CD4-positive, alpha-beta memory T cell (primary cell): Measurements from ENCODE around the gene CES2. TPM values are rescaled to one million over a fixed set of nuclear protein-coding genes. Genes with fewer than 3 reads are reported as not detected.
A peak's percentile ranks its signal among the peaks of the same experiment; 100 is the strongest.

ENCODE experiments used
- CTCF ChIA-PET: fragments of 350-600 bp; sonication (Branson Sonifier 250); formaldehyde crosslinking; loops from one replicate; lab custom pipeline; 2021; ENCODE audit warnings: inconsistent platforms; ENCODE audit not compliant: partially characterized antibody; lab: Charles Lee
- POLR2A ChIA-PET: fragments of 350-600 bp; sonication (Branson Sonifier 250); formaldehyde crosslinking; loops from one replicate; lab custom pipeline; 2021; ENCODE audit not compliant: partially characterized antibody; lab: Charles Lee
- DNase-seq, 5 donors: peaks; one replicate each; pipeline versions ENCODE4 v3.0.0 to v3.0.0-alpha.2; 2020 to 2022; ENCODE audit warnings: mixed read lengths in 1 of 5
- H3K27ac ChIP-seq: one replicate; pipeline ENCODE4 v1.7.0; 2013; ENCODE audit warnings: low read depth, low read length
- H3K27me3 ChIP-seq: 2 replicates; pipeline ENCODE4 v1.7.0; 2013; ENCODE audit warnings: mild to moderate bottlenecking, low read length, moderate library complexity; ENCODE audit not compliant: insufficient read depth
- H3K36me3 ChIP-seq: 2 replicates; pipeline ENCODE4 v1.7.0; 2013; ENCODE audit warnings: mild to moderate bottlenecking, low read length, moderate library complexity; ENCODE audit not compliant: insufficient read depth
- H3K4me1 ChIP-seq: 2 replicates; pipeline ENCODE4 v1.7.0; 2013; ENCODE audit warnings: mild to moderate bottlenecking, low read length, moderate library complexity; ENCODE audit not compliant: insufficient read depth
- H3K4me3 ChIP-seq, 2 donors: one replicate each; pipeline ENCODE4 v1.7.0; 2013; ENCODE audit warnings: low read length in 2 of 2, mild to moderate bottlenecking in 1 of 2
- H3K9me3 ChIP-seq, 2 donors: one replicate each; pipeline ENCODE4 v1.7.0; 2013; ENCODE audit warnings: low read length in 2 of 2, control low read depth in 1 of 2; ENCODE audit not compliant: control insufficient read depth in 1 of 2
- H3K27ac Mint-ChIP-seq, 7 donors: one replicate each; pipeline ENCODE4 v1.8.0; 2020 to 2021; ENCODE audit warnings: mixed read lengths in 7 of 7, mild to moderate bottlenecking in 6 of 7, inconsistent platforms in 3 of 7, moderate library complexity in 3 of 7
- H3K27me3 Mint-ChIP-seq, 2 donors: one replicate each; pipeline ENCODE4 v1.8.0; 2020 to 2021; ENCODE audit warnings: mixed read lengths in 2 of 2
- H3K36me3 Mint-ChIP-seq, 2 donors: one replicate each; pipeline ENCODE4 v1.8.0; 2020 to 2021; ENCODE audit warnings: mixed read lengths in 2 of 2, inconsistent platforms in 1 of 2, mild to moderate bottlenecking in 1 of 2
- H3K4me1 Mint-ChIP-seq, 4 donors: one replicate each; pipeline ENCODE4 v1.8.0; 2020 to 2021; ENCODE audit warnings: mixed read lengths in 4 of 4, mild to moderate bottlenecking in 1 of 4
- H3K4me3 Mint-ChIP-seq, 8 donors: one replicate each; pipeline ENCODE4 v1.8.0; 2020 to 2021; ENCODE audit warnings: mixed read lengths in 8 of 8, mild to moderate bottlenecking in 7 of 8, moderate library complexity in 6 of 8, inconsistent platforms in 3 of 8
- H3K9me3 Mint-ChIP-seq, 8 donors: one replicate each; pipeline ENCODE4 v1.8.0; 2020 to 2021; ENCODE audit warnings: mixed read lengths in 8 of 8, mild to moderate bottlenecking in 5 of 8, inconsistent platforms in 3 of 8, moderate library complexity in 1 of 8
- intact Hi-C: fragments of 100-400 bp; cut with micrococcal nuclease; formaldehyde crosslinking; loops from one replicate; pipeline ENCODE4 v1.15.1; 2023
- polyA plus RNA-seq, 2 donors: library from polyadenylated mRNA; unstranded; fragments of 300-500 nt; fragmentation: Illumina TruSeq; gene quantifications; one replicate each; pipeline ENCODE4 v1.2.3, GENCODE V29; 2021
- total RNA-seq, 2 experiments: library from RNA; stranded (reverse); gene quantifications; one replicate each; pipeline ENCODE4 v1.2.3, GENCODE V29; 2021

CES2 gene
- total and polyA plus RNA-seq, 4 experiments from 2014 or later = 25.4 to 51.0 (median 38.5) TPM

DNA sequence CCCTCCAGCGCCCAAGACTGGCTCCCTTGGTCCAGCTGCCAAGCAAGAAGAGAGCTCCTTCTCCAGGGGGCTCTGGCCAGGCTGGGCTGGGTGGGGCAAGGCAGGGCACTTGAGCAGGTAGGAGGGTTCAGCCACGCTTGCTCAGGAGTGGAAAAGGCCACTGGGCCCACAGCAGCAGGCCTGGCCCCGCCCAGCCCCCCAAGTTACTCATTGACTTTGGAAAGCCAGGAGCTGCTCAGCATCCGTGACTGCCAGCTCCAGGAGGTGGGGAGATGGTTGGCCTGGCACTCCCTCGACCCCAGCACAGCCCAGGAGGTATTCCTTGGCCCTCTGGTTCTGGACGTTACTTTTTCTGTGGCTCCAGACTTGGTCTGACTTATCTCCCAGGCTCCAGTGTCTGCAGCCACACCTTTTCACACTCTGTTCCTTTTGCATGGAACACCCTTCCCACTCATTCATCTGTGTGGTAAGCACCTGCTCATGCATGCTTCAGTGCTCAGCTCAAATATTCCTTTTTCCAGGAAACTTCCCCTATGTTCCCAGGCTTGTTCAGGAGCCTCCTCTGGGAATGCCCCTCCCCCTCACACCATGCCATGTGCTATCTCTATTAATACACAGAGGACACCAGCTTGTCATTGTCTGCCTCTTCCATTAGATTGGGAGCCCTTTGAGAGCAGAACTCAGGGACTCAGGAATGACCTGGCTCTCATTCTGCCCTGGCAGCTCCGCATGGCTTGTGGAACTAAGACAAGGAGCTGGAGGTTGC is 16.3 kb upstream of the CES2 start, which contains the start of gene CDH16:
Gene CDH16, minus strand, starts transcription at position 83 of the 766 bp plus-strand sequence. CDS start 820 bp downstream, outside the sequence.
- Mint-ChIP-seq H3K27ac (no peak within 1 kb of the TSS), H3K27me3 (peaks cover 17% of the 10 kb centered on the region in 2 donors), H3K4me3 (no peak within 1 kb of the TSS), H3K36me3 (no peaks in the 10 kb centered on the region), H3K9me3 (no peaks in the 10 kb centered on the region), H3K4me1 (no peaks in the 10 kb centered on the region)
- no peaks in the 10 kb centered on the region for H3K27me3 ChIP-seq
- H3K27ac ChIP-seq = no peak within 1 kb of the TSS
- H3K4me1 ChIP-seq = no peaks in the 10 kb centered on the region
- ChIA-PET CTCF (interaction anchor here (0.9 to 1.1 kb wide), 2 partner anchors 88 to 126 kb away, joined by 3 read pairs; partner anchors contain the start of gene NAE1), POLR2A (no interaction called here)
- peak in 1 of 5 donors; percentile 33 for DNase-seq
- intact Hi-C loops = no loop called here
- no peak within 1 kb of the TSS for H3K4me3 ChIP-seq
- no peaks in the 10 kb centered on the region for H3K36me3 ChIP-seq
- H3K9me3 ChIP-seq = no peaks in the 10 kb centered on the region

- Mint-ChIP-seq H3K4me3 (no peak overlapping the region), H3K27ac (no peak overlapping the region), H3K4me1 (peaks cover 0 to 2% (median 0%) of the 10 kb centered on the region in 4 donors), H3K9me3 (no peaks in the 10 kb centered on the region), H3K36me3 (no peaks in the 10 kb centered on the region), H3K27me3 (peaks cover 19 to 22% of the 10 kb centered on the region in 2 donors)
- H3K36me3 ChIP-seq = no peaks in the 10 kb centered on the region
- ChIA-PET POLR2A (no interaction called here), CTCF (no interaction called here)
- H3K9me3 ChIP-seq = no peaks in the 10 kb centered on the region
- peak in 1 of 5 donors; percentile 22 for DNase-seq
- intact Hi-C loops = no loop called here
- no peak overlapping the region for H3K4me3 ChIP-seq
- H3K27me3 ChIP-seq = no peaks in the 10 kb centered on the region
- H3K4me1 ChIP-seq = no peaks in the 10 kb centered on the region
- H3K27ac ChIP-seq = no peak overlapping the region
These were observed 15.6 kb upstream of the CES2 start for GRCh38 chr16:66919569-66920298.

GRCh38 chr16:66920299-66920590 is 15.1 kb upstream of the CES2 start:
- DNase-seq = no peak
- Histone ChIP-seq H3K27me3 (peaks cover under 1% of the 10 kb centered on the region), H3K36me3 (no peaks in the 10 kb centered on the region), H3K27ac (no peak overlapping the region), H3K9me3 (no peaks in the 10 kb centered on the region), H3K4me3 (no peak overlapping the region), H3K4me1 (peaks cover 2% of the 10 kb centered on the region)
- no peaks in the 10 kb centered on the region for H3K9me3 Mint-ChIP-seq
- H3K27ac Mint-ChIP-seq = no peak overlapping the region
- no peak overlapping the region for H3K4me3 Mint-ChIP-seq
- peaks cover 20 to 22% of the 10 kb centered on the region in 2 donors for H3K27me3 Mint-ChIP-seq
- no peaks in the 10 kb centered on the region for H3K36me3 Mint-ChIP-seq
- H3K4me1 Mint-ChIP-seq = peaks cover 0 to 2% (median 0%) of the 10 kb centered on the region in 4 donors
- CTCF ChIA-PET = no interaction called here
- intact Hi-C loops = no loop called here
- POLR2A ChIA-PET = no interaction called here

DNA sequence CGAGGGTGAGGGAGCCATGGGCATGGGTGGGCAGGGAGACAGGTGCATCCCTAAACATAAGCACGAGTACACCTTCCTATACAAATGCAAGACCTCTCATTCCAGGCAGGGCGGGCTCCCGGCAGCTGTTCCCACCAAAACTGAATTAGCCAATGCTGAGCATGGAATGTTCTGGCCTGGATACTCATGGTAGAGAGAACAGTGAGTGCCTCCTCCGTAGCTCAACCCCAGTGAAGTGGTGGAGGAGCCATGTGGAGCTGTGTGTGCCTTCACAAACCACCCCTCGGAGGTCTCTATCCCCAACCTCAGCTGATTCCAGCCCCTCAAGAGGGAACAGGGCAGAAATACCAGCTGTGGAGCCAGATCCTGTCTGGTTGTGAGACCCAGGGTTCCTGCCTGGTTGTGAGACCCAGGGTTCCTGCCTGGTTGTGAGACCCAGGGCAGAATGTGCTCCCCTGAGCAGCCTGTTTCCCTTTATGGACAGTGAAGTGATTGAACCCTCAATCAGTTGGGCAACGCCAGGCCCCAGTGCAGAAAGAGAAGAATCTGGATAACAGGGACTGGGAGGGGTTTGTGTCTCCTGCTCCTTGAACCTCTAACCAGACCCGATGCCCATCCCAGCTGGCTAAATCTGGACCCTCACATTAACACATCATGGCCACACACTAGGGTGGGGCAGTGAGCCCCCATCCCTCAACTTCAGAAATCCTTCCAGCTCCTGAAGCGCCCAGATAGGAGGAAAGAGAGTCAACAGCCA is 14.2 kb upstream of the CES2 start:
- H3K4me1 ChIP-seq = peaks cover 7% of the 10 kb centered on the region
- H3K4me3 Mint-ChIP-seq = no peak overlapping the region
- POLR2A ChIA-PET = no interaction called here
- peaks cover 25 to 26% of the 10 kb centered on the region in 2 donors for H3K27me3 Mint-ChIP-seq
- H3K27me3 ChIP-seq = peaks cover 6% of the 10 kb centered on the region
- no peak overlapping the region for H3K4me3 ChIP-seq
- no peaks in the 10 kb centered on the region for H3K36me3 Mint-ChIP-seq
- peaks cover 0 to 7% (median 5%) of the 10 kb centered on the region in 4 donors for H3K4me1 Mint-ChIP-seq
- H3K9me3 ChIP-seq = no peaks in the 10 kb centered on the region
- no peak overlapping the region for H3K27ac ChIP-seq
- CTCF ChIA-PET = no interaction called here
- no peak overlapping the region for H3K27ac Mint-ChIP-seq
- H3K9me3 Mint-ChIP-seq = no peaks in the 10 kb centered on the region
- DNase-seq = peak in 1 of 5 donors; percentile 6
- intact Hi-C loops = no loop called here
- H3K36me3 ChIP-seq = no peaks in the 10 kb centered on the region

DNA sequence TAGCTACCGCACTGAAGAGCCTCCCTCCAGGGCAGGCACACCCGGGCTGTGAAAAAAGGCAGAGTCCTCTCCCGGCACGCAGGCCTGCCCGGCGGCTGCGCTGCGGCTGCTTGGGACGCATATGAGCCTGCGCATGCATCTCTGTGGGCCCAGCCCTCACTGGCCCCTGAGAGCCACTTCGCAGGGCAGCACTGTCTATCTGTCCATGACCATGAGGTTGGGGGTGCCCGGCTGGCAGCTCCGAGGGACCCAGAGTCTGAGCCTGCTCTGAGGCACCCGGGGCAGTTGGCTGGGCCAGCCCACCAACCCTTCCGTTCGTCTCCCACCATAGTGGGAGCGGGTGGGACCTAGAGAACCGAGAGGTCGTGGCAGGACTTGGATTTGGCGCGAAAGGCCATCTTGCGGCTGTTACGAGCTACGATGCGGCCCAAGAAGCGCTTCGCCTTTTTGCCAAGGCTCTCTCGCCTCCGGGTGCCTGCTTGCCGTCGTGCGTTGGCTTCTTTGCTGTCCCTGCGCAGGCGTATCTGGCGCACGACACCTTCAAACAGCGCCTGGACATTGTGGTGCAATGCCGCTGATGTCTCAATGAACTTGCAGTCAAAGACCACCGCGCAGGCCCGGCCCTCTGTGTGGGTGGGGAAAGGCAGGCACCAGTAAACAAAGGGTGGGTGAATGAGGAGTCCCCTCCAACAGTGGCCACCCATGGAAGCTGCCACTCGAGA is 13.4 kb upstream of the CES2 start:
- Mint-ChIP-seq H3K27me3 (peaks cover 23 to 26% of the 10 kb centered on the region in 2 donors), H3K27ac (no peak overlapping the region), H3K4me1 (peaks cover 0 to 7% (median 5%) of the 10 kb centered on the region in 4 donors), H3K9me3 (no peaks in the 10 kb centered on the region), H3K36me3 (no peaks in the 10 kb centered on the region), H3K4me3 (no peak overlapping the region)
- ChIA-PET POLR2A (no interaction called here), CTCF (no interaction called here)
- Histone ChIP-seq H3K4me1 (peaks cover 7% of the 10 kb centered on the region), H3K27me3 (peaks cover 11% of the 10 kb centered on the region), H3K36me3 (no peaks in the 10 kb centered on the region), H3K9me3 (no peaks in the 10 kb centered on the region), H3K27ac (no peak overlapping the region), H3K4me3 (no peak overlapping the region)
- DNase-seq = peak in 1 of 5 donors; percentile 25
- intact Hi-C loops = no loop called here

- ChIA-PET CTCF (no interaction called here), POLR2A (no interaction called here)
- intact Hi-C loops = no loop called here
- H3K9me3 Mint-ChIP-seq = no peaks in the 10 kb centered on the region
- no peaks in the 10 kb centered on the region for H3K36me3 Mint-ChIP-seq
- H3K4me1 Mint-ChIP-seq = peaks cover 0 to 7% (median 5%) of the 10 kb centered on the region in 4 donors
- H3K4me1 ChIP-seq = peaks cover 7% of the 10 kb centered on the region
- no peaks in the 10 kb centered on the region for H3K9me3 ChIP-seq
- H3K4me3 Mint-ChIP-seq = peak overlapping the region in 2 of 8 donors; percentile 18 to 41
- no peaks in the 10 kb centered on the region for H3K36me3 ChIP-seq
- no peak for DNase-seq
- H3K27ac ChIP-seq = no peak overlapping the region
- no peak overlapping the region for H3K27ac Mint-ChIP-seq
- peaks cover 23 to 26% of the 10 kb centered on the region in 2 donors for H3K27me3 Mint-ChIP-seq
- no peak overlapping the region for H3K4me3 ChIP-seq
- peaks cover 11% of the 10 kb centered on the region for H3K27me3 ChIP-seq
These were observed 12.0 kb upstream of the CES2 start for GRCh38 chr16:66923247-66923731.
